ENCODE results near the gene FRK. TPM values are rescaled to one million over a fixed set of nuclear protein-coding genes. Genes with fewer than 3 reads are reported as not detected.
A peak's percentile ranks its signal among the peaks of the same experiment; 100 is the strongest.
"Not testable (repeated sequence)": the region's sequence is repeated elsewhere in the genome, so short reads cannot be mapped to it uniquely, and the experiment has no call there.

FRK gene
- total RNA-seq, 1 donor: under 0.01 TPM

DNA sequence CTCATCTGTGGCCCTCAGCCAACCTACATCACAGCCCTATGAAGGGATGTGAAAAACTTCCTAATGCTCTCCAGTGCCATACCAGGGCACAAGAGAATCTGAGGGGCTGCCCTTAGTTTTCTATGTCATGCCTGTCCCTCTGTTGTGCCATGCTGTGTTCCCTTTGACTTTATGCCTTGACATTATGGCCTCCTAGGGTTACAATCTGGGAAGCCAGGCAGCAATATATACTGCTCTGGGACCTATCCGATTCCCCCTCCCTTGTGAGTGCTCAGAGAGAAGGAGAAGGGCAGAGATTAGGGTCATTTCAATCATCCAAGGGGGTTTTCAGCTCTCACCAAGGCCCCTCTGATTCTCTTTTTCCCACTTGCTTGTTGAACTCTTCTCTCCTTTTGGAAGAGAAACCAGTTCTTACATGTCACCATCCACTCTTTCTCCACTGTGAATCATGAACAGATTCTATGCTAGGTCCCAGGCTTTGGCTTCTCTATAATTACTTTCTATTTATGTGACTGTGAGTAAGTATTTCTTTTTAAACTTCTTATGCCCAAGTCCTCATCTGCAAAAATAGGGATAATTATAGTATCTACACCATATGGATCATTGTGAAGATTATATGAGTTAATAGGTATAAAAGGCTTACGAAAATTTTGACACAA, 14.2 kb upstream of the FRK start:
- no peak for DNase-seq (ENCODE audit: low read depth in 2 of 3, low spot score in 2 of 3)

DNA sequence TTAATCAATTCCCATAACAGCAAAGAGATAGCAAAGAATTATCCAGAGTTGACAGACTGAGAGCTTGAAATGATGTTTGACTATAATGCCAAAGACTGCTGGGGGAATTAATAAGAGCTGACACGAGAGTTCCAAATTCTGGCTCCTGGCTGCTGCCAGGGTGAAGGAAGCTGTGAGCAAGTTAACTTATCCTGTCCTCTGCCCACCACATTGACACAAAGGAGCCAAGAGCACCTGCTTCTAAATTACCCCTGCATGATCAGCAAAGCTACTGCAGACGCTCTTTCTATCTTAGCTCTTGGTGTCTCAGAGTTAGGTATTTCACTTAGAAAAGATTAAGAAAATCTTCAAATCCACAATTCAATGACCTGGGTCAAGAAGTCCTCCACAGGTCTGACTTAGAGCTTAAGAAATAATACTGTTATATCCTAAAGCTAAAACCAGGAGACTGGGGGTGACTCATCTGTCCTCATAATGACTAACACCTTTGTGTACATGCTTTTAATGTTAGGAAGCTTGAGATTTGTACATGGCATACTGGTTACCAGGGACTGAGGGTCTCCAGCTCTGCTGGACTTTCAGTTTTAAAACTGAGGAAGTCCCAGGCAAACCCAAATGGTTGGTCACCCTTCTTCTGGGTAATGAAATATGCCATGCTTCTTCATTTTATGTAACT, 13.2 kb upstream of the FRK start:
- no peak for DNase-seq (ENCODE audit: low read depth in 2 of 3, low spot score in 2 of 3)

DNA sequence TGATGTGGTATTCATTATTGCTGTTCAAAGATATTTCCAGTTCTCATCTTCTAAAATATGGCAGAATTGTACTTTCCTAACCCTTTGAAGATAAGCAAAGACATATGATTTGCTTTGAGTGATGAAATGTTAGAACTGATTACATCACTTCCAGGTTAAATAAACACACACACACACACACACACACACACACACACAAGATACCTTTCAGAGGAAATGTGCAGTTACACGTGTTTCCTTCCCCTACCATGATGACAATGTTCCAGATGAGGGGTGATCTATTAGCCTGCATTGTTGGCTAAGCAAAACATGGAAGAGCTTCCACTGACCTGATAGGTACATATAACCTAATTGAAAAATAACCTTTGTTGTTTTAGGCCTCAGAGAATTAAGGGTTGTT, 11.7 kb upstream of the FRK start:
- no peak for DNase-seq (ENCODE audit: low read depth in 2 of 3, low spot score in 2 of 3)

DNA sequence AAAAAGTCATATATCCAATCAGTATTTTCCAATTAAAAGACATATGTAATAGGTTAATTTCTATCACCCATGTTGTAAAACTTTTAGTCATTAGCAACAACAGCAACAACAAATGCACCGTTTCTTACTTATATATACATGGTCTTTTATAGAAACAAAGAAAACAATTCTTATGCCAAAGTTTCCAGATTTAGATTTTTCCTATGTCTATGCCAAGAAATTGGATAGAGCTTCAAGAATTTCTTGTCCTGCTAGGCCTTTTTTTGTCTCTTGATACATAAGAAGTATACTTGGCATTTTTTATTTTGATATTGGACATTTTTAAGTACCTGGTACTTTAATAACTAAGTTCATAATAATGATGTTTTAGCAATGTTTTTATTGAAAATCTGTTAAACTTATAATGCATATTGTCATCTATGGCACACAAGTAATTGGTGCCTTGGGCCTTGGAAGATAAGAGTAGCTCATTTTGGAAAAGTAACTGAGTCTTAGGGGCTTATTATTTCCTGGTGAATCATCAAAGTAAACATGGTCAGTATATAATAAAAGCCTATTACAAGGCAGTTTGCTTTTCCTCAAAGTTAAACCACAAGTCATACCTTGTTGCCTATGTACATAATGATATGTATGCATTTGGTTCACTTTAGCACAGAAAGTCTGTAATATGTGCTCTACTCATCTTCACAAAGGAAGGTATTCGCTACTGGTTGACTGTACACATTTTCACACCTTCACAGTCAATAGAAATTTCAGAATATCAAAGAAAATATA, 10.1 kb upstream of the FRK start:
- DNase-seq (ENCODE audit: low read depth in 2 of 3, low spot score in 2 of 3): no peak

DNA sequence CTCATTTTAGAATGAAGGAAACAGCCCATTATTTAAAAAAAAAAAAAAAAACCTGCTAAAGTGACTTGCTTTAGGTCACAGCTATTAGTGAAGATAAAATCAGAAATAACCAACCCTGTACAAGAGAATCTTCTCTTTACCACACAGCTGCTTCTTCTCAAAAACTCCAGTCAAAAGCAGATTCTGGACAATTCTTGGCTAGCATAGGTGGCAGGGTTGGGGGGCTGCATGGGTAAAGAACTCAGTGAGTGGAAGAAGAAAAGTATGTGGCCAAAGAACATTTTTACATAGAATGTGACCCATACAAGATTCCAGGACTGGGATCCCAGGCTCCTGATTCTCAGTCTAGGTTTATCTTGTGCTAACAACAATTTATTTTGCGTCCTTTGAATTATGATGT, 9.4 kb upstream of the FRK start:
- no peak for DNase-seq (ENCODE audit: low read depth in 2 of 3, low spot score in 2 of 3)

DNA sequence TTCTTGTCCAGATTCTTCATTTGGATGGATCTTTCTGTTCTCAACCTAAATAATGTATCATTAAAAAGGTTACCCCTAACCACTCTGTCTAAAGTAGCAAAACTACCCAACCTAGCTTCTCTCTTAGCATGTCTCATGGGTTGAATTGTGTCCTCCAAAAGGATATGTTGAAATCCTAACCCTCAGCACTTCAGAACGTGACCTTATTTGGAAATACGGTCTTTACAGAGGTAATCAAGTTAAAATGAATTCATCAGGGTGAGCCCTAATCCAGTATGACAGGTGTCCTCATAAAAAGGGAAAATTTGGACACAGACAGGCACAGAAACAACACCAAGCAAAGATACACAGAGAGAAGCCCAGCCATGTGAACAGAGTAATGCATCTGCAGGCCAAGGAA, 6.1 kb upstream of the FRK start:
- DNase-seq (ENCODE audit: low read depth in 2 of 3, low spot score in 2 of 3): no peak

DNA sequence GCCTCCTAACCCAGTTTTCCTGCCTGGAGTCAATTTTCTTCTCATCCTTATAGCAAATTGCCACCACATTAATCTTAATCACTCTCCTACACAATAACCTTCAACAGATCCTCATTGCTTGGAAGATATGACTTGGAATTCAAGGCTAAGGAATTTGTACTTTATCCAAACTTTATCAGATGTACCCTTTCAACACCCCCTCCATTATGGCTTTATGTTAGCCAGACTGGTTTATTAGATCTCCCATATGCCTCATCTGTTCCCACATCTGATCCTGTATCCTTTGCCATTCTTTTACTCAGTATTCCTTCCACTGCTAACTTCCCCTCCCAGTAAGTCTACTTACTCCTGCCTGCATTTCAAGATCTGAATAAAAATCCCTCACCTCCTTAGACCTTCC, 4.0 kb upstream of the FRK start:
- DNase-seq (ENCODE audit: low read depth in 2 of 3, low spot score in 2 of 3): no peak

DNA sequence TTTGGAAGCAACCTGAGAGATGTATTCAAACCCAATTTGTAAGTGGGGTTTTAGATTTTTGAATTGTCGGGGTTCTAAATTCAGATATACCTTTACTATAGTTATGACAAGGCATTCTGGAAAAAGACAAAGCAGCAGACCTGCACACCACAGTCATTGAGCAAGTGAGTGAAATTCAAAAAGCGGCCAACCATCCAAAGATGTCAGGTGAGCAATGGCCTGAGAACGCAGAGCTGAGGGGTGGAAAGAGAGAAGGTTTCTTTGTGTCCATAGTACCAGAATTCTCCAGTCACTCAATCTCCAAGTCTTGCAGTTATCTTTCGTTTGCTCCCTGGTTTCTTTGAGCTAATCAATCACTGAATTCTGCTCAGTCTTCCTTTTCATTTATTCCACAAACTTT, 1.8 kb upstream of the FRK start:
- DNase-seq (ENCODE audit: low read depth in 2 of 3, low spot score in 2 of 3): no peak

DNA sequence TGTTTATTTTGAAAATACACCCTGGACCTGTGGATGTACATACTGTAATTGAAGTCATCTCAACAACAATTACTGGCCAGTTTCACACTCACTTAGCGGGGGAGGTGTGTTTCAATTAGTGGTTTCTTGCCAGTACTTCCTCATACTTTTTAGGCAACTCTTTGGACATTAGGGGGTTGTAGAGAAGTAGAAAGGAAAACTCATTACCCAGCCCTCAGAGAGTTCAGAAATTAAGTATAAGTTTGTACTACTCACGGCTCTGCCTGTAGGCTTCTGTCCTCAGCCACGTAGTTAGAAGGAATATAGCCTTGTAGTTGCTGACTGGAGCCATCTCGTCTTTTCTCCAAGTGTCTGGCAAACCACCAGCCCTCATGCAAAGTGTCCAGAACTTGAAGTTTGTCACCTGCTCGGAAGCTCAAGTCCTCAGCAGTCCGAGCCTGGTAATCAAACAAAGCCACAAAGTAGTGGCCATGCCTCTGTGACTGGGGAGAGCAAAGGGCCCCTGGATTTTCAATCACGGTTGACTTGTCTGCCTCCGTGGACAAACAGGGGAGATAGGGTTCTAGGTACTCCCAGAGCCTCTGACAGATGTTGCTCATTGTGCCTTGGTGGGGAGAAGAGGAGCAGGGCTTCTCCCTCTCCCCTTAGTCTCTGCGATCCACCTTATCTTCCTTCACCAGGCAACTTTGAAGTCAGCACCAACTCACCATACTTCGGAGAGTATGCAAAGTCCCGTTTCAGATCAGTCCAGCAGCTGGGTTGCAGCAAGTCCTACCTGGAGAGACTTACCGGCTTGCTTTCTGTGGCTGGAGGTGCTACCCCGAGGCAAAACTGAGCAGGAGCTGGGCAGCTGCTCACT, 749 bp downstream of the FRK start:
- DNase-seq (ENCODE audit: low read depth in 2 of 3, low spot score in 2 of 3): peak in 1 of 3 donors; percentile 4

DNA sequence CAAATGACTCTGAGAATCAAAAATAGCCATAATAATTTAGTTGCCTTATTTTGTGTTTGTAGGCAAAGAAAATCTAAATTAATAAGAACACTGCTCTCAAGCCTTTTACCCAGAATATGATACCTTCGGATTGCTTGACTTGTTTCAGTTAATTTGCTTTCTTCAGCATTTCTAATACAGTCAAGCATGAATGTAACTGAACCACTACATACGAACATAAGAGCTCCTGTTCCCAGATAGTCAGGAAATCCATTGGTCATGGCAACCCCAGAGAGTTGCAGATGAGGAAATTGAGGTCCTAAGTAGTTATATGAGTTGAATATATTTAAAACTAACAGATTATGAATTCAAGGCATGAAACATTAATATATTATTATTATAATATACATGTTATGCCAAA, 2.9 kb downstream of the FRK start:
- no peak for DNase-seq (ENCODE audit: low read depth in 2 of 3, low spot score in 2 of 3)

DNA sequence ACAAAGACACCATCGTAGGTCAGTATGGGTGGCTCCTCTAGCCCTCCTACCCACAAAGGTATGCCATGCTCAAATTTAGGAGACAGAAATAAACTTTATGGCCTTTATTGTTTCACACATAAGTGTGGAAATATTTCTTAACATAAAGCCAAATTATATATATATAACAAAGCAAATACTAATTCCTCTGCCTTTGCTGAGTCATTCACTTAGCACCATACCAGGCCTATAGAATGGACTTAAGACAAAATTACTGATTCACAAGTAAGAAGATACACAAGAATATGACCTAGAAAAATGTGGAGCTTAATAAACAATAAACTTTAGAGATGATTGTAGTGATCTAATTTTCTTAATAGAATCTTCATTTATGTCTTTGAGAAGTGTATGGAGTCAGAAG, 5.2 kb downstream of the FRK start:
- DNase-seq (ENCODE audit: low read depth in 2 of 3, low spot score in 2 of 3): no peak

DNA sequence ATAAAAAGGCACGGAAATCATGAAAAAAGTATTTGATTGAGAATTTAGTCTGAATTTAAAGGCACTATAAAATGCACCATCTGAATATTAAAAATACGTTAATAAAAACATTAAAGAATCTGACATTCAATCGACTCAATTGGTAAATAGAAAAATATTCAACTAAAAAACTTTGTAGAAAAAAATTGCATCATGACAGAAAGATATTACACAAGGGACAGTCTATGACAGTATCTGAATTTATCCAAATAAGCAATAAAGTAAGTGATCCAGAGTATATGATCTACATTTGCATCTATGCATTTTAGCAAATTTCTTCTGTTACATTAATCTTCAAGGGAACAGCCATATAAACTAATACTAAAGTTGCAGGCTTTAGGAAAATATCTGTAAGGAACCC, 9.4 kb downstream of the FRK start:
- no peak for DNase-seq (ENCODE audit: low read depth in 2 of 3, low spot score in 2 of 3)

DNA sequence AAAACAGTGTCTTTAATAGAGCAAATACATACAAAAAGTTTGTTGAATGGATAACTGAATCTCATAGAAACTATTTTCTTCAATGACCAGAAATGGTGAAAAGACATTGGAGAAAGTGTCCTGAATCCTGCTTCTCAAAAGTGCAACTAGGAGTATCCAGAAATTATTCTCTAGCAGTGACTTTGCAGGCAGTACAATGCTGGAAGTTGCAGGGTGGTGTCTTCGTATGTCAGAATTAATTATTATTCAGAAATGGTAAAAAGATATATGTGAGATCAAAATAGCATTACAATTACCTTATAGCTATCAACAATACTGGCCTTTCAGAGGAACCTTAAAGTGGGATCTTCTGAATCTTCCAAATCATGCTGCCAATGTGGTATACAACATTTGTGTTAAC, 10.0 kb downstream of the FRK start:
- DNase-seq (ENCODE audit: low read depth in 2 of 3, low spot score in 2 of 3): no peak

DNA sequence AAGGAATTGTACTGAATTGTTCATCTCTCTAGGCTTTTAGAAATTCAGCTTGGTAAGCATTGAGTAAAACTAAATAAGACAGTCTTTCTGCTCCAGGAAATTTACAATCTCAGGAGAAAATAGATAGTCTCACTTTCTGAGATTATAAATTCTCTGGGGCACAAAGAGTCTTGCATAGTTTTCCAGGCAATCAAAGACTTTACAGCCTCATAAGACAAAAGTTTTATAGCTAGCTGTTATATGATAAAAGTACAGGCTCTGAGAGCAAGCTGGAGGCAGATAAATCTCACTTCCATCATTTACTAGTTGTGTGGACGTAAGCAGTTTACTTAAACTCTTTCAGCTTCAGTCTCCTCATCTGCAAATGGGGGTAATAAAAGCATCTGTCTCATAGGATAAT, 11.4 kb downstream of the FRK start:
- no peak for DNase-seq (ENCODE audit: low read depth in 2 of 3, low spot score in 2 of 3)

DNA sequence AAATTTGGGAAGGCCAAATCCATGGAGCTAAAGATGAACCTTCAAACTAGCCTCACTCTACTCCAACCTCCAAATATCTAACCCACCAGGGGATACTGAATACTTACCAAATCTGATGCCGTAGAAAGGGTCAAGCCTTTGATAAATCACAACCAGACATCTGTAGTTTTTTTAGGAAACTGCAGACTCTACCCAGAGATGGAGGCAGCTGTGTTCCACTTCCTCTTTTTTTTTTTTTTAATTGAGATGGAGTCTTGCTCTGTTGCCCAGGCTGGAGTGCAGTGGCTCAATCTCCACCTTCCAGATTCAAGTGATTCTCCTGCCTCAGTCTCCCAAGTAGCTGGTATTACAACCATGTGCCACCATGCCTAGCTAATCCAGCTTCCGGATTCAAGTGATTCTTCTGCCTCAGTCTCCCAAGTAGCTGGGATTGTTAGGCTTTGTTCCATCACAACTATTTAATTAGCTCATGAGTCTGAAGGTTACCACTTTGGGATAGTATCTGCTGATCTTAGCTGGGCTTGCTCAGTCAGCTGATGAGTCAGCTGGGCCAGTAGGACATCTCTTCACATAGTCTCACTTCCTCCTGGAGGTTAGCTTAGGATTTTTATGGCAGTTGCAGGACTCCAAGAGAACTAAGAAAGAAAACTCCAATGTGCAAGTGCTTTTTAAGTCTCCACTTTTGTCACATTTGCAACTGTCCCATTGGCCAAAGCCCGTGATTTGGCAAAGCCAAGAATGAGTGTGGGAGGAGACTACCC, 13.3 kb downstream of the FRK start:
- DNase-seq (ENCODE audit: low read depth in 2 of 3, low spot score in 2 of 3): no peak

DNA sequence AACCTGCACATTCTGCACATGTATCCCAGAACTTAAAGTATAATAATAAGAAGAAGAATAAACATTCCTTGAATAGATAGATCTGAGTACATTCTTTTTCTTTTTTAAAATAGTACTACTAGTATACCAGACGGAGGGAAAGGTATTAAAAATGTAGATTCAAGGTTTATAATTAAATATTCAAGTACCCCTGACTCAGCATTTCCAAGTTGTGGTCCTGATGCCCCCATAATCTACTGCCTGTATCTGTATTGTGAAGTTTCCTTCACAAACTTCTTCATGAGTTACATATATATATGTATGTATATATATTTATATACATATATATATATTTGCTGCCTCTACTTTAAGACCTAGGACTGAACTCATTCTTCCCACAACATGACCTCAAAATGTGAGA, 14.0 kb downstream of the FRK start:
- DNase-seq (ENCODE audit: low read depth in 2 of 3, low spot score in 2 of 3): no peak

DNA sequence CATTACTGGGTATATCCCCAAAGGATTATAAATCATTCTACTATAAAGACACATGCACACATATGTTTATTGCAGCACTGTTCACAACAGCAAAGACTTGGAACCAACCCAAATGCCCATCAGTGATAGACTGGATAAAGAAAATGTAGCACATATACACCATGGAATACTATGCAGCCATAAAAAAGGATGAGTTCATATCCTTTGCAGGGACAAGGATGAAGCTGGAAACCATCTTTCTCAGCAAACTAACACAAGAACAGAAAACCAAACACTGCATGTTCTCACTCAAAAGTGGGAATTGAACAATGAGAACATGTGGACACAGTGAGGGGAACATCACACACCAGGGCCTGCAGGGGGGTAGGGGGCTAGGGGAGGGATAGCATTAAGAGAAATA, 14.4 kb downstream of the FRK start:
- DNase-seq (ENCODE audit: low read depth in 2 of 3, low spot score in 2 of 3): not testable (repeated sequence)

DNA sequence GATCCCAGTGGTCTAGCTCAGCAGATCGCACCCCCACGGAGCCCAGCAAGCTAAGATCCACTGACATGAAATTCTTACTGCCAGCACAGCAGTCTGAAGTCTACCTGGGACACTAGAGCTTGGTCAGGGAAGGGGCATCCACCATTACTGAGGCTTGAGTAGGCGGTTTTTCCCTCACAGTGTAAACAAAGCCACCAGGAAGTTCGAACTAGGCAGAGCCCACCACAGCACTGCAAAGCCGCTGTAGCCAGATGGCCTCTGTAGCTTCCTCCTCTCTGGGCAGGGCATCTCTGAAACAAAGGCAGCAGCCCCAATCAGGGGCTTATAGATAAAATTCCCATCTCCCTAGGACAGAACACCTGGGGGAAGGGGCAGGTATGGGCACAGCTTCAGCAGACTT, 18.8 kb downstream of the FRK start:
- no peak for DNase-seq (ENCODE audit: low read depth in 2 of 3, low spot score in 2 of 3)

DNA sequence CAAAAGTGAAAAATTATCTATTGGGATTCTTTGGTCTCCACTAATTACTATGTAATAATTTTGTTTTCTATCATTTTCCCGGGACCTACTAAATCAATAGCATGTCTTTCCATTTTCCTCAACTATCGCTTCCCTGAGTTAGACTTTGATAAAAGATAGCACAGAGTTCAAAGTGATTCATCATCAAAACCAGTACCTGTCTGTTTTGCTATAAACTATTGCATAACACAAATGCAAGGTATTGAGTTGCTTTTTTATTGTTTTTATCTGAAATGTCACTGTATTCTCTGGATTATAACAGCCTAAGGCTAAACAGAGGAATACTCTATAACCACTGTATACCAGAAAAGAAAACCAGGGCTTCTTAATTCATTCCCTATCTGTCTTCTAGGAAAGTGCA, 19.7 kb downstream of the FRK start:
- DNase-seq (ENCODE audit: low read depth in 2 of 3, low spot score in 2 of 3): no peak

DNA sequence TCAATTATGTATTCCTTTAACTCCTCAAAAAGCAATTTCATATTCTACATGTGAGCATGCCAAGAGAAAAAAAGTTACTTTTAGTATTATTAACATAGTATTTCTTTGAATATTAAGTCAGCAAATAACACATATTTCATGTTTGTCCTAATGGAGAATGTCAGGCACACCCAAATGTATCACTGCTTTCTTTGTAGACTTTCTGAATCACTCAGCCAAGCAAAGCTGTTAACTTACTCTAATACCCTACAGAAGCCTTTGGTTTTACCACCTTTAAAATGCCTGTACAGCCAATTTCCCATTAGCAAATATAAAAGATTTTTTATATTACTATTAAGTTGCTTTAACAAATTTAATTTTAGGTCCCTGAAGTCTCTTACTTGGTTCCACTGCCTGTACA, 23.8 kb downstream of the FRK start:
- no peak for DNase-seq (ENCODE audit: low read depth in 2 of 3, low spot score in 2 of 3)

All from hematopoietic multipotent progenitor cell (in vitro differentiated cells).